ENCODE measurements around the gene PHACTR1. TPM values are rescaled to one million over a fixed set of nuclear protein-coding genes. Genes with fewer than 3 reads are reported as not detected.

The PHACTR1 gene
- total and polyA plus RNA-seq, 9 of the 15 experiments (the other 6 are each of a cell fraction or from before 2014, with no cell fraction given), result 11.5 to 32.6 (median 22.0) TPM

DNA sequence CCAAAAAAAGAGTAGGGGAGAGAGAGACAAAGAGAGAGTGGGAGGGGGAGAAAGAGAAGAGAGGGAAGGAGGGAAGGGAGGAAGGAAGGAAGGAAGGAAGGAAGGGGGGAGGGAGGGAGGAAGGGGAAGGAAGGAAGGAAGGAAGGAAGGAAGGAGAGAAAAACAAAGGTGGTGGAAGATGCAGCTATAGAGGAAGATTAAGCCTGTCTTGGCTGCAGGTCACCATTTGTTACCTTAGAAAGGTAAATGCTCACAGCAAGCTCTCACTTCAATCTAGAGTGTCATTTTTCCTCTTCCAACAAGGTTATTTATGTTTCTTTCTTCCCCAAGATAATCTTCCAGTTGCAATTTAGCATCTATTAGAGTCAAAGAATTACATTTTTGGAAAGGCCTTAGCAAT is 284.0 kb downstream of the PHACTR1 start:
- Histone ChIP-seq H4K20me1 (replicated peaks; ENCODE audit: control insufficient read depth, insufficient read depth, low read length) (no peaks in the 10 kb centered on the region), H3K36me3 (ENCODE audit: control insufficient read depth, insufficient read depth, low read length) (no peaks in the 10 kb centered on the region), H3K27me3 (ENCODE audit: control insufficient read depth in 2 of 2, insufficient read depth in 2 of 2, low read length in 2 of 2) (no peaks in the 10 kb centered on the region; a peak in 1 of 5 replicates), H2AFZ (ENCODE audit: low read depth, low read length) (no peak overlapping the region), H3K9me1 (ENCODE audit: control insufficient read depth, insufficient read depth, low read length) (no peaks in the 10 kb centered on the region), H3K79me2 (ENCODE audit: control insufficient read depth, insufficient read depth, low read length) (no peaks in the 10 kb centered on the region), H3K4me3 (no peak overlapping the region), H3K9me3 (replicated peaks; ENCODE audit: control insufficient read depth, insufficient read depth, low read depth, low read length) (no peaks in the 10 kb centered on the region), H3K4me1 (replicated peaks in 1 of 2; ENCODE audit: control insufficient read depth in 2 of 2, insufficient read depth in 2 of 2, low read length in 2 of 2) (no peaks in the 10 kb centered on the region), H3K27ac (ENCODE audit: extremely low read depth, low read depth, low read length) (no peak overlapping the region), H3K9ac (ENCODE audit: insufficient read depth in 1 of 2, low read depth in 2 of 2, low read length in 2 of 2) (no peak overlapping the region), H3K4me2 (ENCODE audit: insufficient read depth, low read length) (no peak overlapping the region)
- BruUV-seq (replicated peaks), result no TSS peak
- intact Hi-C loops (cut with micrococcal nuclease), result no loop called here
- ChIA-PET CTCF (ENCODE audit: low intra/inter-chr PET ratio) (no interaction called here), POLR2A (no interaction called here)
- ATAC-seq (no peak), FAIRE-seq (no peak), DNase-seq (ENCODE audit: extremely low read depth in 1 of 4, low spot score in 3 of 4) (no peak)
- no peak for TF ChIP-seq ZBTB43 (CRISPR knock-in tag; IDR thresholded peaks at IDR 0.05)
- TF ChIP-seq, protein P1, sequence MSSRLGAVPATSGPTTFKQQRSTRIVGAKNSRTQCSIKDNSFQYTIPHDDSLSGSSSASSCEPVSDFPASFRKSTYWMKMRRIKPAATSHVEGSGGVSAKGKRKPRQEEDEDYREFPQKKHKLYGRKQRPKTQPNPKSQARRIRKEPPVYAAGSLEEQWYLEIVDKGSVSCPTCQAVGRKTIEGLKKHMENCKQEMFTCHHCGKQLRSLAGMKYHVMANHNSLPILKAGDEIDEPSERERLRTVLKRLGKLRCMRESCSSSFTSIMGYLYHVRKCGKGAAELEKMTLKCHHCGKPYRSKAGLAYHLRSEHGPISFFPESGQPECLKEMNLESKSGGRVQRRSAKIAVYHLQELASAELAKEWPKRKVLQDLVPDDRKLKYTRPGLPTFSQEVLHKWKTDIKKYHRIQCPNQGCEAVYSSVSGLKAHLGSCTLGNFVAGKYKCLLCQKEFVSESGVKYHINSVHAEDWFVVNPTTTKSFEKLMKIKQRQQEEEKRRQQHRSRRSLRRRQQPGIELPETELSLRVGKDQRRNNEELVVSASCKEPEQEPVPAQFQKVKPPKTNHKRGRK (tag; IDR thresholded peaks at IDR 0.05), result 0 out of 2 replicates have a peak, but pooled peaks have one; percentile 17
- TF ChIP-seq MYBL2 (IDR thresholded peaks at IDR 0.05; ENCODE audit: low read depth), result no peak
- no peak for TF ChIP-seq MYBL2 (CRISPR knock-in tag; IDR thresholded peaks at IDR 0.05; ENCODE audit: borderline replicate concordance)
- TF ChIP-seq FUS (optimal IDR thresholded peaks at IDR 0.05; ENCODE audit: low read depth, low read length), result no peak
- in situ Hi-C loops (cut with MboI), result no loop called here
